ENCODE measurements around the gene STAM. TPM values are rescaled to one million over a fixed set of nuclear protein-coding genes. Genes with fewer than 3 reads are reported as not detected.
A peak's percentile ranks its signal among the peaks of the same experiment; 100 is the strongest.

Gene STAM
- total RNA-seq, 2 experiments from 2014 or later, result 52.4 to 53.3 TPM

GRCh38 chr10:17640331-17640816 is 3.6 kb upstream of the STAM start:
- Mint-ChIP-seq H3K4me3 (peak overlapping the region; percentile 48), H3K9me3 (no peaks in the 10 kb centered on the region), H3K27ac (no peak overlapping the region), H3K36me3 (ENCODE audit: low read depth) (peaks cover 16% of the 10 kb centered on the region), H3K27me3 (no peaks in the 10 kb centered on the region), H3K4me1 (ENCODE audit: low read depth) (peaks cover 27% of the 10 kb centered on the region)
- no peak overlapping the region for H3K27ac ChIP-seq (ENCODE audit: low read depth in 1 of 2, low read length in 2 of 2)
- intact Hi-C loops (cut with DNase I, micrococcal nuclease), result loop anchor here (5.0 to 10.0 kb wide), 4 partner anchors 42 to 1778 kb away; partner anchors contain the start of genes ARL5B (in 1 of the 2), MINDY3 (in 1 of the 2), NSUN6 (in 1 of the 2) and RSU1 (in 1 of the 2)
- H3K9me3 ChIP-seq (ENCODE audit: control insufficient read depth in 1 of 2, insufficient read depth in 1 of 2, low read length in 2 of 2), result no peaks in the 10 kb centered on the region
- DNase-seq (no peak), ATAC-seq (ENCODE audit: poor library complexity) (no peak)
- TF ChIP-seq CTCF (IDR thresholded peaks at IDR 0.05), result no peak
- H3K4me1 ChIP-seq (ENCODE audit: insufficient read depth, low read length), result peaks cover 19% of the 10 kb centered on the region
- H3K36me3 ChIP-seq (ENCODE audit: insufficient read depth, low read length), result no peaks in the 10 kb centered on the region
- POLR2A ChIA-PET, result no interaction called here
- CTCF ChIA-PET, result interaction anchor here (1.0 kb wide), 1 partner anchor 14 kb away, joined by 3 read pairs; no protein-coding TSS in a partner anchor
- H3K4me3 ChIP-seq (ENCODE audit: low read length), result no peak overlapping the region
- no peaks in the 10 kb centered on the region for H3K27me3 ChIP-seq (ENCODE audit: control insufficient read depth in 1 of 2, insufficient read depth in 2 of 2, low read length in 2 of 2)

GRCh38 chr10:17643339-17643754 is 604 bp upstream of the STAM start:
- peak; percentile 12 for ATAC-seq (ENCODE audit: poor library complexity)
- no peaks in the 10 kb centered on the region for H3K27me3 Mint-ChIP-seq
- H3K36me3 ChIP-seq (ENCODE audit: insufficient read depth, low read length), result no peaks in the 10 kb centered on the region
- ChIA-PET CTCF (interaction anchor here (0.6 to 1.7 kb wide), 5 partner anchors 10 to 195 kb away, joined by 3 to 6 read pairs (median 3); no protein-coding TSS in a partner anchor), POLR2A (interaction anchor here (0.9 to 3.0 kb wide), 22 partner anchors 10 to 1783 kb away, joined by 3 to 19 read pairs (median 5); partner anchors contain the start of genes ARL5B, HACD1, MINDY3 and PTER)
- intact Hi-C loops (cut with DNase I, micrococcal nuclease), result loop anchor here (5.0 to 10.0 kb wide), 4 partner anchors 39 to 1781 kb away; partner anchors contain the start of genes ARL5B (in 1 of the 2), MINDY3 (in 1 of the 2), NSUN6 (in 1 of the 2) and RSU1 (in 1 of the 2)
- DNase-seq, result peak in 3 of 14 experiments; percentile 4 to 13 (median 4)
- peak overlapping the region; percentile 100 for H3K27ac Mint-ChIP-seq
- H3K27ac ChIP-seq (ENCODE audit: low read depth in 1 of 2, low read length in 2 of 2), result peak overlapping the region; percentile 96
- peak overlapping the region; percentile 98 for H3K4me3 Mint-ChIP-seq
- no peaks in the 10 kb centered on the region for H3K27me3 ChIP-seq (ENCODE audit: control insufficient read depth in 1 of 2, insufficient read depth in 2 of 2, low read length in 2 of 2)
- peaks cover 36% of the 10 kb centered on the region for H3K36me3 Mint-ChIP-seq (ENCODE audit: low read depth)
- H3K4me1 Mint-ChIP-seq (ENCODE audit: low read depth), result peaks cover 54% of the 10 kb centered on the region
- H3K9me3 Mint-ChIP-seq, result no peaks in the 10 kb centered on the region
- TF ChIP-seq CTCF (IDR thresholded peaks at IDR 0.05), result no peak
- peaks cover 35% of the 10 kb centered on the region for H3K4me1 ChIP-seq (ENCODE audit: insufficient read depth, low read length)
- peak overlapping the region; percentile 75 for H3K4me3 ChIP-seq (ENCODE audit: low read length)
- no peaks in the 10 kb centered on the region for H3K9me3 ChIP-seq (ENCODE audit: control insufficient read depth in 1 of 2, insufficient read depth in 1 of 2, low read length in 2 of 2)

GRCh38 chr10:17644485-17644943 is 563 bp downstream of the STAM start:
- Mint-ChIP-seq H3K36me3 (ENCODE audit: low read depth) (peaks cover 42% of the 10 kb centered on the region), H3K4me1 (ENCODE audit: low read depth) (peaks cover 66% of the 10 kb centered on the region), H3K4me3 (peak overlapping the region; percentile 98), H3K27me3 (no peaks in the 10 kb centered on the region), H3K27ac (peak overlapping the region; percentile 100), H3K9me3 (no peaks in the 10 kb centered on the region)
- Histone ChIP-seq H3K9me3 (ENCODE audit: control insufficient read depth in 1 of 2, insufficient read depth in 1 of 2, low read length in 2 of 2) (no peaks in the 10 kb centered on the region), H3K27ac (ENCODE audit: low read depth in 1 of 2, low read length in 2 of 2) (peak overlapping the region; percentile 96), H3K4me1 (ENCODE audit: insufficient read depth, low read length) (peaks cover 44% of the 10 kb centered on the region), H3K27me3 (ENCODE audit: control insufficient read depth in 1 of 2, insufficient read depth in 2 of 2, low read length in 2 of 2) (no peaks in the 10 kb centered on the region), H3K36me3 (ENCODE audit: insufficient read depth, low read length) (no peaks in the 10 kb centered on the region), H3K4me3 (ENCODE audit: low read length) (peak overlapping the region; percentile 75)
- intact Hi-C loops (cut with DNase I, micrococcal nuclease), result loop anchor here (2.0 to 10.0 kb wide), 5 partner anchors 24 to 1782 kb away; partner anchors contain the start of genes ARL5B (in 1 of the 2), MINDY3 (in 1 of the 2), NSUN6 (in 1 of the 2) and RSU1 (in 1 of the 2)
- ChIA-PET POLR2A (interaction anchor here (0.8 to 3.0 kb wide), 15 partner anchors 9 to 1784 kb away, joined by 3 to 19 read pairs (median 6); partner anchors contain the start of genes ARL5B, HACD1, MINDY3 and PTER), CTCF (interaction anchor here (1.1 to 1.7 kb wide), 3 partner anchors 18 to 29 kb away, joined by 3 to 6 read pairs (median 4); partner anchors contain the start of gene HACD1)
- TF ChIP-seq CTCF (IDR thresholded peaks at IDR 0.05), result no peak
- peak; percentile 11 for ATAC-seq (ENCODE audit: poor library complexity)
- no peak for DNase-seq
